Muscle layer of colon (tissue), 2 donors: ENCODE results near the gene PDIA6.
"Not testable (repeated sequence)": the region's sequence is repeated elsewhere in the genome, so short reads cannot be mapped to it uniquely, and the experiment has no call there.

Experiments used
- H3K27ac ChIP-seq: one replicate; pipeline ENCODE4 v1.7.0; 2013; ENCODE audit warnings: low read depth, mild to moderate bottlenecking, low read length, moderate library complexity
- H3K27me3 ChIP-seq, 2 donors: one replicate each; pipeline ENCODE4 v1.7.0; 2013; ENCODE audit warnings: low read length in 2 of 2, mild to moderate bottlenecking in 2 of 2; ENCODE audit not compliant: insufficient read depth in 2 of 2, control insufficient read depth in 1 of 2
- H3K36me3 ChIP-seq: one replicate; pipeline ENCODE4 v1.7.0; 2013; ENCODE audit warnings: mild to moderate bottlenecking, low read length; ENCODE audit not compliant: insufficient read depth
- H3K4me1 ChIP-seq: one replicate; pipeline ENCODE4 v1.7.0; 2013; ENCODE audit warnings: mild to moderate bottlenecking, low read length; ENCODE audit not compliant: insufficient read depth
- H3K4me3 ChIP-seq, 2 donors: one replicate each; pipeline ENCODE4 v1.7.0; 2013; ENCODE audit warnings: low read length in 2 of 2, low read depth in 1 of 2, mild to moderate bottlenecking in 1 of 2, moderate library complexity in 1 of 2
- H3K9ac ChIP-seq: one replicate; pipeline ENCODE4 v1.7.0; 2013; ENCODE audit warnings: low read length
- H3K9me3 ChIP-seq: one replicate; pipeline ENCODE4 v1.7.0; 2013; ENCODE audit warnings: mild to moderate bottlenecking, low read length
- donor health status: abdominal sarcoma.
- donor health status: Adenocarcinoma of cecum.

The PDIA6 gene

GRCh38 chr2:10786240-10786982, 26.2 kb downstream of the PDIA6 start:
- Histone ChIP-seq H3K4me3 (no peak overlapping the region), H3K9ac (no peak overlapping the region), H3K27me3 (no peaks in the 10 kb centered on the region), H3K4me1 (peaks cover 5% of the 10 kb centered on the region), H3K9me3 (no peaks in the 10 kb centered on the region), H3K36me3 (peaks cover 65% of the 10 kb centered on the region), H3K27ac (no peak overlapping the region)

GRCh38 chr2:10785260-10785659, 27.3 kb downstream of the PDIA6 start:
- no peaks in the 10 kb centered on the region for H3K9me3 ChIP-seq
- H3K27me3 ChIP-seq: no peaks in the 10 kb centered on the region
- H3K36me3 ChIP-seq: peaks cover 59% of the 10 kb centered on the region
- no peak overlapping the region for H3K27ac ChIP-seq
- H3K4me1 ChIP-seq: peaks cover 5% of the 10 kb centered on the region
- no peak overlapping the region for H3K4me3 ChIP-seq
- no peak overlapping the region for H3K9ac ChIP-seq

GRCh38 chr2:10784719-10785118, 27.9 kb downstream of the PDIA6 start:
- Histone ChIP-seq H3K27me3 (no peaks in the 10 kb centered on the region), H3K9me3 (no peaks in the 10 kb centered on the region), H3K4me3 (no peak overlapping the region), H3K4me1 (peaks cover 5% of the 10 kb centered on the region), H3K36me3 (peaks cover 59% of the 10 kb centered on the region), H3K27ac (no peak overlapping the region), H3K9ac (no peak overlapping the region)

GRCh38 chr2:10783421-10783820, 29.2 kb downstream of the PDIA6 start:
- no peak overlapping the region for H3K27ac ChIP-seq
- no peak overlapping the region for H3K4me3 ChIP-seq
- no peaks in the 10 kb centered on the region for H3K9me3 ChIP-seq
- peaks cover 47% of the 10 kb centered on the region for H3K36me3 ChIP-seq
- H3K27me3 ChIP-seq: no peaks in the 10 kb centered on the region
- no peak overlapping the region for H3K9ac ChIP-seq
- H3K4me1 ChIP-seq: peaks cover 5% of the 10 kb centered on the region

- Histone ChIP-seq H3K4me1 (peaks cover 5% of the 10 kb centered on the region), H3K36me3 (peaks cover 35% of the 10 kb centered on the region), H3K9ac (no peak overlapping the region), H3K4me3 (no peak overlapping the region), H3K9me3 (no peaks in the 10 kb centered on the region), H3K27ac (no peak overlapping the region), H3K27me3 (no peaks in the 10 kb centered on the region)
These were observed 30.8 kb downstream of the PDIA6 start for GRCh38 chr2:10781746-10782145.

GRCh38 chr2:10780821-10781220, 31.8 kb downstream of the PDIA6 start:
- H3K27ac ChIP-seq, H3K4me3 ChIP-seq, H3K9me3 ChIP-seq, H3K9ac ChIP-seq, H3K27me3 ChIP-seq, H3K4me1 ChIP-seq: not testable (repeated sequence)
- peaks cover 28% of the 10 kb centered on the region for H3K36me3 ChIP-seq

GRCh38 chr2:10780491-10780820, 32.1 kb downstream of the PDIA6 start:
- Histone ChIP-seq H3K27me3 (no peaks in the 10 kb centered on the region), H3K27ac (no peak overlapping the region), H3K9ac (no peak overlapping the region), H3K4me3 (no peak overlapping the region), H3K9me3 (no peaks in the 10 kb centered on the region), H3K36me3 (peaks cover 28% of the 10 kb centered on the region), H3K4me1 (peaks cover 5% of the 10 kb centered on the region)

- H3K9me3 ChIP-seq: no peaks in the 10 kb centered on the region
- peaks cover 28% of the 10 kb centered on the region for H3K36me3 ChIP-seq
- H3K27ac ChIP-seq: no peak overlapping the region
- no peaks in the 10 kb centered on the region for H3K27me3 ChIP-seq
- no peak overlapping the region for H3K9ac ChIP-seq
- H3K4me3 ChIP-seq: no peak overlapping the region
- H3K4me1 ChIP-seq: peaks cover 5% of the 10 kb centered on the region
These were observed 32.7 kb downstream of the PDIA6 start for GRCh38 chr2:10779776-10780490.

GRCh38 chr2:10778724-10779115, 33.9 kb downstream of the PDIA6 start:
- H3K4me3 ChIP-seq: no peak overlapping the region

GRCh38 chr2:10777842-10778723, 34.5 kb downstream of the PDIA6 start:
- no peak overlapping the region for H3K4me3 ChIP-seq
- H3K9ac ChIP-seq: no peak overlapping the region
- no peaks in the 10 kb centered on the region for H3K4me1 ChIP-seq
- peaks cover 16% of the 10 kb centered on the region for H3K36me3 ChIP-seq
- H3K9me3 ChIP-seq: no peaks in the 10 kb centered on the region
- H3K27me3 ChIP-seq: no peaks in the 10 kb centered on the region
- H3K27ac ChIP-seq: no peak overlapping the region

More at GRCh38 chr2:10778724-10779115, 33.9 kb downstream of the PDIA6 start:
- H3K4me1 ChIP-seq: no peaks in the 10 kb centered on the region
- H3K9ac ChIP-seq: no peak overlapping the region
- no peak overlapping the region for H3K27ac ChIP-seq
- H3K9me3 ChIP-seq: no peaks in the 10 kb centered on the region
- peaks cover 22% of the 10 kb centered on the region for H3K36me3 ChIP-seq
- H3K27me3 ChIP-seq: no peaks in the 10 kb centered on the region

- Histone ChIP-seq H3K36me3 (peaks cover 11% of the 10 kb centered on the region), H3K4me3 (no peak overlapping the region), H3K9ac (no peak overlapping the region), H3K4me1 (no peaks in the 10 kb centered on the region), H3K27ac (no peak overlapping the region), H3K9me3 (no peaks in the 10 kb centered on the region), H3K27me3 (no peaks in the 10 kb centered on the region)
These were observed 35.3 kb downstream of the PDIA6 start for GRCh38 chr2:10777111-10777841.
